ENCODE measurements around the gene ELMO1.

The ELMO1 gene

GRCh38 chr7:37045681-37046179 is 402.9 kb downstream of the ELMO1 start:
- Histone ChIP-seq H3K27me3 (ENCODE audit: insufficient read depth, low read length, poor library complexity) (no peaks in the 10 kb centered on the region), H3K4me1 (ENCODE audit: insufficient read depth, low read length) (no peaks in the 10 kb centered on the region), H3K4me3 (ENCODE audit: low read depth in 1 of 2, low read length in 2 of 2) (no peak overlapping the region), H3K4me2 (ENCODE audit: insufficient read depth, low read length) (no peak overlapping the region), H3K36me3 (ENCODE audit: insufficient read depth, low read length) (no peaks in the 10 kb centered on the region), H3K9ac (ENCODE audit: low read depth, low read length) (no peak overlapping the region), H4K20me1 (ENCODE audit: insufficient read depth, low read length) (no peaks in the 10 kb centered on the region), H3K79me2 (ENCODE audit: insufficient read depth, low read length) (no peaks in the 10 kb centered on the region), H2AFZ (ENCODE audit: low read depth, low read length) (no peak overlapping the region), H3K9me3 (ENCODE audit: insufficient read depth, low read length, severe bottlenecking) (no peaks in the 10 kb centered on the region), H3K27ac (ENCODE audit: low read length) (no peak overlapping the region)
- no peak for ATAC-seq (ENCODE audit: insufficient read depth, low read depth)
- no peak for DNase-seq
- TF ChIP-seq EZH2 (IDR thresholded peaks at IDR 0.05; ENCODE audit: borderline replicate concordance, low read depth, low read length, severe bottlenecking), result no peak
- no peak for TF ChIP-seq CTCF (IDR thresholded peaks at IDR 0.05; ENCODE audit: borderline replicate concordance, extremely low read depth, low read length, poor library complexity, severe bottlenecking)

- H3K27me3 ChIP-seq (ENCODE audit: insufficient read depth, low read length, poor library complexity), result no peaks in the 10 kb centered on the region
- H3K79me2 ChIP-seq (ENCODE audit: insufficient read depth, low read length), result no peaks in the 10 kb centered on the region
- peaks cover 11% of the 10 kb centered on the region for H3K9me3 ChIP-seq (ENCODE audit: insufficient read depth, low read length, severe bottlenecking)
- H3K4me1 ChIP-seq (ENCODE audit: insufficient read depth, low read length), result no peaks in the 10 kb centered on the region
- H3K27ac ChIP-seq (ENCODE audit: low read length), result no peak overlapping the region
- no peak for ATAC-seq (ENCODE audit: insufficient read depth, low read depth)
- H3K36me3 ChIP-seq (ENCODE audit: insufficient read depth, low read length), result peaks cover 3% of the 10 kb centered on the region; the same call in 1 of the 2 replicates
- no peak overlapping the region for H3K9ac ChIP-seq (ENCODE audit: low read depth, low read length)
- DNase-seq, result no peak
- no peak for TF ChIP-seq EZH2 (IDR thresholded peaks at IDR 0.05; ENCODE audit: borderline replicate concordance, low read depth, low read length, severe bottlenecking)
- no peak overlapping the region for H3K4me2 ChIP-seq (ENCODE audit: insufficient read depth, low read length)
- H3K4me3 ChIP-seq (ENCODE audit: low read depth in 1 of 2, low read length in 2 of 2), result no peak overlapping the region
- H2AFZ ChIP-seq (ENCODE audit: low read depth, low read length), result no peak overlapping the region
- no peaks in the 10 kb centered on the region for H4K20me1 ChIP-seq (ENCODE audit: insufficient read depth, low read length)
Measured at GRCh38 chr7:37041461-37041860, 407.2 kb downstream of the ELMO1 start.

- H4K20me1 ChIP-seq (ENCODE audit: insufficient read depth, low read length), result no peaks in the 10 kb centered on the region
- no peak overlapping the region for H3K9ac ChIP-seq (ENCODE audit: low read depth, low read length)
- H3K4me2 ChIP-seq (ENCODE audit: insufficient read depth, low read length), result no peak overlapping the region
- no peaks in the 10 kb centered on the region for H3K27me3 ChIP-seq (ENCODE audit: insufficient read depth, low read length, poor library complexity)
- H3K4me1 ChIP-seq (ENCODE audit: insufficient read depth, low read length), result no peaks in the 10 kb centered on the region
- H3K4me3 ChIP-seq (ENCODE audit: low read depth in 1 of 2, low read length in 2 of 2), result no peak overlapping the region
- no peak for TF ChIP-seq EZH2 (IDR thresholded peaks at IDR 0.05; ENCODE audit: borderline replicate concordance, low read depth, low read length, severe bottlenecking)
- TF ChIP-seq CTCF (IDR thresholded peaks at IDR 0.05; ENCODE audit: borderline replicate concordance, extremely low read depth, low read length, poor library complexity, severe bottlenecking), result no peak
- H3K79me2 ChIP-seq (ENCODE audit: insufficient read depth, low read length), result no peaks in the 10 kb centered on the region
- H3K27ac ChIP-seq (ENCODE audit: low read length), result no peak overlapping the region
- H3K9me3 ChIP-seq (ENCODE audit: insufficient read depth, low read length, severe bottlenecking), result peaks cover 11% of the 10 kb centered on the region
- H3K36me3 ChIP-seq (ENCODE audit: insufficient read depth, low read length), result peaks cover 3% of the 10 kb centered on the region; the same call in 1 of the 2 replicates
- no peak for DNase-seq
- H2AFZ ChIP-seq (ENCODE audit: low read depth, low read length), result no peak overlapping the region
- no peak for ATAC-seq (ENCODE audit: insufficient read depth, low read depth)
Measured at GRCh38 chr7:37040330-37040729, 408.3 kb downstream of the ELMO1 start.

DNA sequence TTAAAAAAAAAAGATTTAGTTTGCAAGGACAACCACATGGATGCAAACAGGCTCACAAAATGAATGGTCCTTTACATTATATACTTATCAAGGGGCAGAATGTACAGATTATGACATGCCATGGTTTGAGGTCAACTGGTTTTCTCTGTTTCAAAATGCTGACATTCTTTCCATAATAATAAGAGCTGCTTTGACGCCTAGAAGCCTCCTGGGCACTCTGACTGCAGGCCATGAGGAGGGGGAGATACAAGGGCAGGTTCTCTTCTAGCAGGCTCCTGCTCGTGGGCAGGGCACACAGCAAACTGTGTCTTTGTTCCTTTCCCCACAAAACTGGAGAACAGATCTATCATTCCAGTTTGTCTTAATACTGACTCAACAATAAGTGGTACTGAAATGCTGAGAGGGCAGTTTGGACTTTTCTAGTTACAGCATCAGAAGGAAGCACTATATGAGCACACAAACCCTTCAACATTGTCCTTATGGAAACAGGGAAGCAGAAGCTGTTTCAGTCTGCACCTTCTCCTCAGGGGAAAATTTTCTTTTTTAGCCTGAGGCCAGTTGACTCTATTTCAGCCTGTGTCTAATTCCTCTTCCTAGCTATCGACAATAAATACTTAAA is 409.4 kb downstream of the ELMO1 start:
- TF ChIP-seq CTCF (IDR thresholded peaks at IDR 0.05; ENCODE audit: borderline replicate concordance, extremely low read depth, low read length, poor library complexity, severe bottlenecking) (no peak), EZH2 (IDR thresholded peaks at IDR 0.05; ENCODE audit: borderline replicate concordance, low read depth, low read length, severe bottlenecking) (no peak)
- no peaks in the 10 kb centered on the region for H3K27me3 ChIP-seq (ENCODE audit: insufficient read depth, low read length, poor library complexity)
- ATAC-seq (ENCODE audit: insufficient read depth, low read depth), result no peak

More for the DNA sequence above, 409.4 kb downstream of the ELMO1 start:
- Histone ChIP-seq H2AFZ (ENCODE audit: low read depth, low read length) (no peak overlapping the region), H3K9ac (ENCODE audit: low read depth, low read length) (no peak overlapping the region), H3K36me3 (ENCODE audit: insufficient read depth, low read length) (peaks cover 3% of the 10 kb centered on the region; the same call in 1 of the 2 replicates), H3K4me2 (ENCODE audit: insufficient read depth, low read length) (no peak overlapping the region), H3K4me3 (ENCODE audit: low read depth in 1 of 2, low read length in 2 of 2) (no peak overlapping the region), H3K4me1 (ENCODE audit: insufficient read depth, low read length) (no peaks in the 10 kb centered on the region), H3K79me2 (ENCODE audit: insufficient read depth, low read length) (no peaks in the 10 kb centered on the region), H3K27ac (ENCODE audit: low read length) (no peak overlapping the region), H4K20me1 (ENCODE audit: insufficient read depth, low read length) (no peaks in the 10 kb centered on the region), H3K9me3 (ENCODE audit: insufficient read depth, low read length, severe bottlenecking) (peaks cover 11% of the 10 kb centered on the region)
- no peak for DNase-seq

Measured in DND-41 (cell line).